Measurements from ENCODE around the gene KRTAP10-7.
A peak's percentile ranks its signal among the peaks of the same experiment; 100 is the strongest.
"Not testable (repeated sequence)": the region's sequence is repeated elsewhere in the genome, so short reads cannot be mapped to it uniquely, and the experiment has no call there.

KRTAP10-7 gene

DNA sequence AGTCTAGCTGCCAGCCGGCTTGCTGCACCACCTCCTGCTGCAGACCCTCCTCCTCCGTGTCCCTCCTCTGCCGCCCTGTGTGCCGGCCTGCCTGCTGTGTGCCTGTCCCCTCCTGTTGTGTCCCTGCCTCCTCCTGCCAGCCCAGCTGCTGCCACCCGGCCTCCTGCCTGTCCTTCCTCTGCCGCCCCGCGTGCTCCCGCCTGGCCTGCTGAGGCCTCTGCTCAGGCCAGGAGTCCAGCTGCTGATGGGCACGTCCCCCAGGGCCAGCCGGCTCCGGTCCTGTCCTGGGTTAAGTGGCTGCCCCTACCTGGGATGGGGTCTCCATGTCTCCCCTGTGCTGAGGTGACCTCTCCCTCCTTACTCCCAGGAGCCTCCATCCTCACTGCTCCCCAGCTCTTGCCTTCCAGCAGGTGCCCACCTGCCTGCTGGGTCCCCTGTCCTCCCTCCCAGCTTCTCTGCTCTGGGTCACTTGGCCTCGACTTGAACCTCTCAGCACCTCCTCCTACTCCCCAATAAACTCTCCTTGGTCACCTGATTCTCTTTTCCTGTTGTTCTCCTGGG, 12.4 kb downstream of the KRTAP10-7 start:
- no peak for DNase-seq

DNA sequence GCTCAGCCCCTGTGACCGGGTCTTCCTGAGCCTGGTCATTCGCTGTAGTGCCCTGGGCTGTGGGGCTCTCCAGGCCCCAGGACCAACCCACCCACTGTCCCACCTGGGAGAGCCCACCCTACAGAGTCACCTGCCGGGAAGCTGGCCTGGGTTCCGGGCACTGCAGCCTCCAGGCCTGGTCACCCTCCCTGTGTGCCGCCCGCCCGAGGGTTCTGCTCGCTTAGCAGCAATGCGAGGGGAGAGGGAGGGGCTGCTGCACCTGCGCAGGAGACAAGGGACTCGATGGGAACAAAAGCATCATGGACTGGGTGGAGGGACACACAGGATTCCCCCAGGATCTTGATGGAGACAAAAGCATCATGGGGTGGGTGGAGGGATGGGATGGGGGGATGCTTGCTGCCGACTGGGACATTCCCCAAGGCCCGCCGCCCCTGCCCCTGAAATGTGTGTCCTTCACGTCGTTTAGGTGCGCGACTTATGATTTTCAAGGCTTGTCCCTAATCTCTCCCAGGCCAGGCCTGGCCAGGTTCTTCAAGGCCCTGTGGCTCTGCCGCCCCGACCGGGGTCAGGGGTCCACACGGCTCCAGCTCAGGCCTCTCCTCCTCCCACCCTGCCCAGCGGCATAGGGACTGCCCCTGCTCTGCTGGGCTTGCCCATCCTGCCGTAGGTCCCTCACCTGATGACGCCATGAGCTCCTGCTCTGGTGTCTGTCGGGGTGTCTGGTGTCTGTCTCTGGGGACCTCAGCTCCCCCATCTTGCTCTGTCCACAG, 13.2 kb downstream of the KRTAP10-7 start:
- no peak for DNase-seq

GRCh38 chr21:44614161-44614631, 13.8 kb downstream of the KRTAP10-7 start:
- no peak for DNase-seq

- DNase-seq: no peak
Observed at GRCh38 chr21:44614961-44615391, 14.6 kb downstream of the KRTAP10-7 start.

- DNase-seq: no peak
Observed at GRCh38 chr21:44615466-44615865, 15.1 kb downstream of the KRTAP10-7 start.

- no peak for DNase-seq
Observed at GRCh38 chr21:44615911-44616590, 15.7 kb downstream of the KRTAP10-7 start.

- DNase-seq: no peak
Observed at GRCh38 chr21:44616591-44616926, 16.2 kb downstream of the KRTAP10-7 start.

DNA sequence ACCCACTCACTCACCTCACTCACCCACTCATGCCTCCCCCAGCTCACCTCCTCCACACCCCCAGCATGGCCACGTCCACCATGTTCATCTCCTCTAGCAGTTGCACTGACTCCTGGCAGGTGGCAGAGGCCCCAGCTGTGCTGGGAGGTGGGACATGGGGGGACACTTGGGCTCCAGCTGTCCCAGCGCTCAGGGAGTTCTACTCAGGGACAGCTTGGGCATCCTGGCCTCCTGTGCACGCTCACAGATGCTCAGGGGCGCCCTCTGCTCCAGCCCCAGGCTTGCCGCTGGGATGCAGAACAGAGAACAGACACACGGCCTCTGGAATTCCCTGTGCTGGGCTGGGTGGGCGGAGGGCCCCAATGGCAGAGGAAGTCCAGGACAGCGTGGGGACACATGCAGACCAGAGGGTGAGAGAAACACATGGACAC, 16.7 kb downstream of the KRTAP10-7 start:
- no peak for DNase-seq

DNA sequence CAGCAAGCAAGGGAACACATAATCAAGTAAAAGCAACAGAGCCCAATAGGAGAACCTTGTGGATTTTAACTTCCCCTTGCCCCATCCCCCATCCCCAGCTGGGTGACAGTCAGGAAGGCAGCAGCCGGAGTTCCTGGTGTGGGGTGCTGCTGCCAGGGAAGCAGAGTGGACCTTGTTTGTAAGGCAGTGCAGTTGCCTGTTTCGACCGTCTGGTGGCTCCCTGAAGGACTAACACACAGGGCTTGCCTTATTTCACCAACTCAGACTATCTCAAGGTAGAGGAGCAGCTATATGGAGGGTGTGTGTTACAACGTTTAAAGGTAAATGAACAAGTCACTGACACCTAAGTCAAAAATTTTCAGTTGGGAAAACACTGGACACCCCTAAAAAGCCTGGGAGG, 18.1 kb downstream of the KRTAP10-7 start:
- DNase-seq: peak in 1 of 5 donors; percentile 30

- DNase-seq: peak in 4 of 5 donors; percentile 32 to 79 (median 52)
Observed at GRCh38 chr21:44618909-44619308, 18.5 kb downstream of the KRTAP10-7 start.

- DNase-seq: no peak
Observed at GRCh38 chr21:44619886-44620285, 19.5 kb downstream of the KRTAP10-7 start.

GRCh38 chr21:44623575-44623974, 23.2 kb downstream of the KRTAP10-7 start:
- no peak for DNase-seq

DNA sequence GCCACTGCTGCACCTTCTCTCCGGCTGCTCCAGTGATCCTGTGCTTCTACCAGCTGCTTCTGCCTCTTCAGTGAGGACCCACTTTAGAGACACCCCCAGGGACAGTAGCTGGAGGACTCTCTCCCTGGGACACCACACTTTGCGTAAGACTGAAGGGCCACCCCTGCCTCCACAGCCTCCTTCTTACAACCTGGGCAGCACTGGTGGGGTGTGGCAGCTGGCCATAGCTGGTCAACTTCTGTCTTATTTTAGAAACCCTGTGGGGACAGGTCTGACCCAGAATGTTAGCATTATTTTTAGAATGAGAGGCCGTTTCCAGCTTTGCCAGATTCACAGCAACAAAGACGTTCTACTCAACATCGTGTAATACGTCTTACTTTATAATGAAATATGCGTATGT, 25.4 kb downstream of the KRTAP10-7 start:
- DNase-seq: no peak

DNA sequence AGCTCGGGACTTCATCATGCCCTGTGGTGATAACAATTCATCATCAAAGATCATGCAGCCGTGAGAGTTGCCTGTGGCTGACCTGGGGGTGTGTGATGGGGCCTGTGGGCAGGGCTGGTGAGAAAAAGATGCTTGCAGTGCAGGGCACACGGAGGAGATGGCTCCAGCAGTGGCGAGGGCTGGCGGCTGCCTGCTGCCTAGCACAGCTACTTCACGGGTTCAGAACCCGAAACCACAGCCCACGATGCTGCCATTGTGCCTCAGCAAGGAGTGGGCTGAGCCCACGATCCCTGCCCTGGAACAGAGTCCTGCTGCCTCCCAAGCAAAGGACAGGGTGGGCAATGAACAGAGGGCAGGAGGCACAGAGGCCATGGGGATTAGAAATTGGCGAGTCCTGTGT, 25.9 kb downstream of the KRTAP10-7 start:
- no peak for DNase-seq

DNA sequence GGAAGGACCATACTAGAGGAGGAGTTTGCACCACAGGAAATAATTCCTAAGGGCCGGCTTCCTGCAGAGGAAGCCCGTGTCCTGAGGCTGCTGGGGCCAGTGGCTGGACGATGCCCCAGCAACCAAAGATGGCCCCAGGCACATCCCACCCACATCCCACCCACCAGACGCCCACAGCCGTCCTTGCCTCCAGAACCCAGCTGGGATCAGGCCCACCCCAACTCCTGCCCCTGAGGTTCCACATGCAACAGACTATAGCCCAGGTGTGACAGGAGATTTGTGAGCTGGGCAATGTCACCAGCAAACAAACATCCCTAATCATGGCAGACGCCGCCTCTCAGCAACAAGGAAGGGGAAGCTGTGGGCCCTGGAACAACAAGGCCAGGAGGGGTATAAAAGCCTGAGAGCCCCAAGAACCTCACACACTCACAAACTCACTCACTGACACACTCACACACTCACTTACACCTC, 26.3 kb downstream of the KRTAP10-7 start, which contains the start of gene KRTAP10-9:
Gene KRTAP10-9 (plus strand): TSS at position 421 of the 471 bp plus-strand sequence. CDS start 79 bp downstream, outside the sequence.
- DNase-seq: no peak

GRCh38 chr21:44627181-44627822, 26.9 kb downstream of the KRTAP10-7 start:
- not testable (repeated sequence) for DNase-seq

DNA sequence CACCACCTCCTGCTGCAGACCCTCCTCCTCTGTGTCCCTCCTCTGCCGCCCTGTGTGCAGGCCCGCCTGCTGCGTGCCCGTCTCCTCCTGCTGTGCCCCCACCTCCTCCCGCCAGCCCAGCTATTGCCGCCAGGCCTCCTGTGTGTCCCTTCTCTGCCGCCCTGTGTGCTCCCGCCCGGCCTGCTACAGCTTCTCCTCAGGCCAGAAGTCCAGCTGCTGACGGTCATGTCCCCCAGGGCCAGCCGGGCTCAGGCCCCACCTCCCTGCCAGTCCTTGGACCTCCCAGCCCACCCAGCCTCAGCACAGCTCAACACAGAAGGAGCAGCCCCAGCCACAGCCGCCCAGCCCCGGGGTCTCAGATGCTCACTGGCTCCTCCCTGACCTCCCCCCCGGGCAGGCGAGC, 27.4 kb downstream of the KRTAP10-7 start:
- not testable (repeated sequence) for DNase-seq

DNA sequence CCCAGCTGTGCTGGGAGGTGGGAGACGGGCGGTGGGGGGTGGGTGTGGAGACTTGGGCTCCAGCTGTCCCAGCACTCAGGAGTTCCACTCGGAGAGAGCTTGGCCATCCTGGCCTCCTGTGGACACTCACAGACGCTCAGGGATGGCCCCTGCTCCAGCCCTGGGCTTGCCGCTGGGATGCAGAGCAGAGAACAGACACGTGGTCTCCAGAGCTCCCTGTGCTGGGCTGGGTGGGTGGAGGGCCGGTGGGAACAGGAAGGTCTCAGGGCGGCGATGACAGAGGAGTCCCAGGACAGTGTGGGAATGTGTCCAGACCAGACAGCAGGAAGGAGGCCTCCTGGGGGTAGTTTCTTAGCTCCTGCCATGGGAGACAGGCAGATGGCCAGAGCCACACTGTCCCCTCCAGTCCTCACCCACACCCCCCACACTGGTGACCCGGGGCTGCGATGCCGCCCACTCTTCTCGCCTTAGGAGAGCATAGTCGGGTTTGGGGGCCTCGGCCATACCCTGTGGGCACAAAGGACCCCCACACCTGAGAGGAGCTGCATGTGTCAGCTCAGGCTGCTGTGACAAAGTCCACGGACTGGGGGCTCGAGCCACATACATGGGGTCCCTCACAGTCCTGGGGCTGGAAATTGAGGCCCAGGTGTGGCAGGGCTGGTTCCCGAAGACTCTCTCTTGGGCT, 28.5 kb downstream of the KRTAP10-7 start:
- no peak for DNase-seq

GRCh38 chr21:44630440-44630839, 30.0 kb downstream of the KRTAP10-7 start:
- no peak for DNase-seq

- no peak for DNase-seq
Observed at GRCh38 chr21:44632067-44632466, 31.7 kb downstream of the KRTAP10-7 start.

GRCh38 chr21:44636209-44637017, 36.0 kb downstream of the KRTAP10-7 start:
- no peak for DNase-seq

Measured in T-helper 1 cell (primary cell).